ENCODE data around the gene CCDC106.

CCDC106 gene

DNA sequence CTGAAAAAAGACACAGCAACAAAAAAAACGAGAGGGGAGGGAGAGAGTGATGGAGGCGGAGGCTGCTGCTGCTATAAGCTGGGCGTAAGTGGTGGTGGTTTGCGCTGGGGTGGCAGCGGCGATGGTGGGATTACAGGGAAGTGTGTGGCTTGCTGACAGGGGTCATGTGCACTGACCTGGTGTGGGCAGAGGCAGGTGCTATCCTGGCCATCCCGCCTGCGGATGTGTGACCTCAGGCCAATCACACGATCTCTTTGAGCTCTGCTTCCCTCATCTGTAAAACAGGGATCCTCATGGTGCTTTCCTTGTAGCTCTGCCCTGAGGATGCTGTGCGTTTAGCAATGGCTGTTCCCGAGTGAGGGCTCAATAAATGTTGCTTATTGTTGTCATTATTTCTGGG is 10.5 kb upstream of the CCDC106 start:
- DNase-seq, result no peak

DNA sequence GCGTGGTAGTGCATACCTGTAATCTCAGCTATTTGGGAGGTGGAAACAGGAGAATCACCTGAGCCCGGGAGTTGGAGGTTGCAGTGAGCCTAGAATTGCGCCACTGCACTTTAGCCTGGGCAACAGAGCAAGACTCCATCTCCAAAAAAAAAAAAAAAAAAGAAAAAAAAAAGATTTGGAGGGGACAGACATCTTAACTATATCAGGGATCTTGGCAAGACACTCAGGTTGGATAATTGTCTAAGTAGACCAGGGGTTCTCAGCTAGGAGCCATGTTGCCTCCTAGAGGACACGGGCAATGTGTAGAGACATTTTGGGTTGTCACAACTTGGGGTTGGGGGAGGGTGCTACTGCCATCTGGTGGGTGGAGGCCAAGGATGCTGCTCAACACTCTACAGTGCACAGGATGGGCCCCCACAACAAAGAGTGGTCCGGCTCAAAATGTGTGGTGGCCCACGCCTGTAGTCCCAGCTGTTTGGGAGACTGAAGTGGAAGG is 9.1 kb upstream of the CCDC106 start:
- peak; percentile 74 for DNase-seq

DNA sequence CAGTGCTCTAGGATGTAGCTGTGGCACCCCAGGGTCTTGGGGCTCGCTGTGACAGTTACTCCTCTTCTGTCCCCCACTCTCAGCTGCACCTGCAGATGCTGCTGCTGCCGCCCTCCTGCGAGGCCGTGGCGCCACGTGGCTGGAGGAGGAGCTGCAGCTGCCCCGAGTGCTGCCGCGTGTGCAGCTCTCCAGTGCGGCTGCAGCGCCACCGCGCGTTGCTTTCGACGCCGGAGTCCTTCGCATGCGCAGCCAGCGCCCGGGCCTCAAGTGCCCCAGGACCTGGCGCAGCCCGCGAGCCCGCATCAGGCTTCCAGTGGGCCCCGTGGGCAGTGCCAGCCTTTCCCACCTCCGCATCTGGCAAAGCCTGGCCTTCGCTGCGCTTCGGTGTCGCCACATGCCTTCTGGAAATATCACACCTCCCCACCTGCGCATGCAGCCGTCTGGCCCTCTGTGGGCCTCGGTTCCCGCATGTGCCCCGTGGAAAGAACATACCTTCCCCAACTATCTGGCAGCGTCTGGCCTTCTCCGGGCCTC is 7.9 kb upstream of the CCDC106 start:
- DNase-seq, result peak; percentile 82

DNA sequence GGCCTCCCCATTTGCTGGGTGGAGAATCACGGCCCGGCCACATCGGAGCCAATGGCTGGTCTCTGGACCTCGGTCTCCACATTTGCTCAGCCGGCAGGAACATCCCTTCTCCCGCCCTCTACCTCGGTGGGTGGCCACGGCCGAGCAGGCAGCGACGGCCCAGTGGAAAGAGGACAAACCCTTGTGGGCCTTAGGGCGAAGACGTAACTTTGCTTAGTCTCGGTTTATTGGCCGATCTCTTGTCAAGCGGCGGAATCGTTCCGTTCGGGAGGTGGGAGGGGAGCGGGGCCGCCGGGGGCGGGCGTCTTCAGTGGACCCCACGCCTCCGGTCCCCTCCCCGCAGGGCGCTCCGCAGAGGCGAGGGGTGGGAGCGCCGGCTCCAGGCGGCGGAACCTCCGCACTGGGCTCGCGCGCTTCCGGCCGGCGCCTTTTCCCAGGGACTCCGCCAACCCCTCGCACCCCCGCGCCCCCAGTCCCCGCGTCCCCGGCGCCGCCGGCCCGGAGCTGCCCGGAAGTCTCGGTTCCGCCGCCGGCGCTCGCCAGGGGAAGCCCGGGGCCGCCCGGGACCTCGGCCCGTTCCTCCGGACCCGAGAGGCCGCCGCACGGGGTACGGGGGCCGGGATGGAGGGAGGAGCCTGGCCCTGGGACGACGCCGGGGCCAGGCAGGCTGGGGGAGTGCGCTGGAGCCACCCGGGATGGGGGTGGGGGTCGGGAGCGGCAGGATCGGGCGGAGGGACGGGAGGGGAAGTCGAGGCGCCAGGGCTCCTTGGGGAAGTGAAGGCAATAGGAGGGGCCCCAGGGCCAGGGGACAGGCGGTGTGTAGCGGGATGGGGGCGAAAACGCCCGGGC is 7.2 kb upstream of the CCDC106 start, which contains the start of gene ZNF580:
TSS of gene ZNF580 (plus strand) at position 426 of the 849 bp plus-strand sequence. CDS start 1,507 bp downstream, outside the sequence.
- peak; percentile 67 for DNase-seq

DNA sequence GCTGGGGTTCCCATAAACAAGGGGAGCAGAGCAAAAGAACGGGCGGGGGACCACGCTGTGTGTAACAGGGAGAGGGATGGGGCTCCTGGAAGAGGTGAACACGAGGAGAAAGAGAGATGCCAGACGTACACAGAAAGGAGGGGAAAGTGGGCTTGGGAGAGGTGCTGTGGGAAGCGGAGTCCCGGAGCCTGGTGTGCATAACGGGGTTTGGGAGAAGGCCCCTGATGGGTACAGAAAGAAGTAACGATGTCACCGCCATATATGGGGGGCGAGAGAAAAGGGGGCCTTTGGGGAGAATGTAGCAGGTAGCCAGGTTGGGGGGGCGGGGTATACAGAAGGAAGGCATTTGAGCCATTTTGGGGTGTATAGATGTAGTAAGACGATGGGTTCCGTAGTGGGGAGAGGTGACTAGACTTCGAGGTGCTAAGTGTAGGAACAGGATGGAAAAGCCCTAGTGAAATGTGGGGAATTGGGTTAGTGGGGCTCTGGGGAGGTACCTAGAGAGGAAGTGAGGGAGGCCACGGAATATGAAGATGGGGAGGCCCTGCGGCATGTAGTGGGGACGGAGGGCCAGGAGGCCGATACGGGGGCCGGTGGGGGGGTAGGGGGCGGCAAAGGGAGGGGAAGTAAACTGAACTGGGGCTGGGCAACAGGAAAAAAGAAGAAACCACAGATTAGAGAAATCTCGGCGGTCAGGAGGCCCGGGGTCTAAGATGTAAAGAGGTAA is 6.4 kb upstream of the CCDC106 start:
- no peak for DNase-seq

DNA sequence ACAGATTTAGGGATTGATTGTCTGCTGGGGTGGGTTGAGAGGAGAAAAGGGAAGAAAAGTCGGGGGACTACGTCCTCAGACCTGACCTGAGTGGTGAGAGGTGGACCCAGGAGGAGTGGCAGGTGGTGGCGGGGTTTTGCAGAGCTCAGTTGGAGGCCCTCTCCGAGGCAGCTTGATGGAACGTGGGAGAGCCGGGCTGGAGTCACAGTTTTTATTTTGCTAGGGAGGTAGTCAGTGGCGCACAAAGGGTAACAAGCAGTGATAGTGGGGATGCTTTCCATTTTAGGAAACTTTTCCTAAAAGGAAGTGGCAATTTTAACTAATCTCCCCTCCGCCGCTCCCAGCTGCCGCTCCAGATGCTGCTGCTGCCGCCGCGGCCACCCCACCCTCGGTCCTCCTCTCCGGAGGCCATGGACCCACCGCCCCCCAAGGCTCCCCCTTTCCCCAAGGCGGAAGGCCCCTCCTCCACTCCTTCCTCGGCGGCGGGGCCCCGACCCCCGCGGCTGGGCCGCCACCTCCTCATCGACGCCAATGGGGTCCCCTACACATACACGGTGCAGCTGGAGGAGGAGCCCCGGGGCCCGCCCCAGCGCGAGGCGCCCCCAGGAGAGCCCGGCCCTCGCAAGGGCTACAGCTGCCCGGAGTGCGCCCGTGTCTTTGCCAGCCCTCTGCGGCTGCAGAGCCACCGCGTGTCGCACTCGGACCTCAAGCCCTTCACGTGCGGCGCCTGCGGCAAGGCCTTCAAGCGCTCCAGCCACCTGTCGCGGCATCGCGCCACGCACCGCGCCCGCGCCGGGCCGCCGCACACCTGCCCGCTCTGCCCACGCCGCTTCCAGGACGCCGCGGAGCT is 5.6 kb upstream of the CCDC106 start:
- DNase-seq, result peak; percentile 38

DNA sequence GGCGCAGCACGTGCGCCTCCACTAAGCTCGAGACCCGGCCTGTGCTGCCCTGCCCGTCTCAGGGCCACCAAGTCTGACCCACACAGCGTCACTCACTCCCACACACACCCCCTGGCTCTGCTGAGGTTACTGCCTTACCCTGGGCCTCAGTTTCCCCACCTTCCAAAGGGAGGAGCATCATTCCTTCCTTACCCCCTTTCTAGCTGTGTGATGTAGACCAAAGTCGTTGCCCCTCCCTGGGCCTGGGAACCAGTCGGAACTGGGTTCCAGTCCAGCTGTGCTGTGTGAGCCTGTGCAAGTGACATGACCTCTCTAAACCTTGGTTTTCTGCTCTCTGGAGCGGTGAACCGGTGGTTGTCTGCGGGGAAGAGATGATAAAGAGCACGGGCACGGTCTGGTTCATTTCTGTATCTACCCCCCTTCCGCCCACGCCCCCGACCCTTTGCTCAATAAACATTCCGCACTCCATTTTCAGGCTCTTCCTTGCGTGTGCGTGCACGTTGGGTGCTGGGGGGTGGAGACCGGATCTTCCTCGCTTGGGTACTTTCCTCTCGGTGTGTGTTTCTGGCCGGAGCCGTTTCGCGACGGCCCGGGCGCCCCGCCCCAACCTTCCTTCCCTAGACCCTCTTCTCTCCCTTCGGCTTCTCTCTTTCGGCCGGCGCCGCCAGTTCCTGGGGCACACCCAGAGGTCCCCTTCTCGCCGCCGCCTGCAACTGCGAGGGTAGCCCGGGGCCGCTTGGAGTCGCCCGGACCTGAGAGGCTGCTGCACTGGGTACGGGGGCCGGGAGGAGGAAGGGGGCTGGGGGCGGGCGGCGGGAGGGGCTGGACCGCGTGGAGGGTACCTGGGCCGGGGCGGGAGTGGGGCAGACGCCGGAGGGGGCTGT is 4.8 kb upstream of the CCDC106 start, which contains the start of gene ZNF581:
TSS of gene ZNF581 (plus strand) at position 647 of the 884 bp plus-strand sequence. CDS start 923 bp downstream, outside the sequence.
- peak; percentile 87 for DNase-seq

DNA sequence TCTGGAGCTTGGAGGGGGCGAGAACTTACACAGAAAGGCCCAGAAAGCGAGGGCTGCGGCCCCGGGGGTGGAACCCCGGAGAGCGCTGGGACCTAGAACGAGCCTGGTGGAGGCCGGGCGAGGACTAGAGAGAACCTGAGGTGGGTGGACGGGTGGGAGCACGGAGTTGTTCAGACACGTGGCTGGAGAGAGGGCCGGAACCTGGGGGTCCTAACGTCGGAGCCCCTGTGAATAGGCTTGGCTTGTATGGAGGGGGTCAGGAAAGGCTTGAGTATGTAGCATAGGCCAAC is 4.2 kb upstream of the CCDC106 start:
- DNase-seq, result no peak

DNA sequence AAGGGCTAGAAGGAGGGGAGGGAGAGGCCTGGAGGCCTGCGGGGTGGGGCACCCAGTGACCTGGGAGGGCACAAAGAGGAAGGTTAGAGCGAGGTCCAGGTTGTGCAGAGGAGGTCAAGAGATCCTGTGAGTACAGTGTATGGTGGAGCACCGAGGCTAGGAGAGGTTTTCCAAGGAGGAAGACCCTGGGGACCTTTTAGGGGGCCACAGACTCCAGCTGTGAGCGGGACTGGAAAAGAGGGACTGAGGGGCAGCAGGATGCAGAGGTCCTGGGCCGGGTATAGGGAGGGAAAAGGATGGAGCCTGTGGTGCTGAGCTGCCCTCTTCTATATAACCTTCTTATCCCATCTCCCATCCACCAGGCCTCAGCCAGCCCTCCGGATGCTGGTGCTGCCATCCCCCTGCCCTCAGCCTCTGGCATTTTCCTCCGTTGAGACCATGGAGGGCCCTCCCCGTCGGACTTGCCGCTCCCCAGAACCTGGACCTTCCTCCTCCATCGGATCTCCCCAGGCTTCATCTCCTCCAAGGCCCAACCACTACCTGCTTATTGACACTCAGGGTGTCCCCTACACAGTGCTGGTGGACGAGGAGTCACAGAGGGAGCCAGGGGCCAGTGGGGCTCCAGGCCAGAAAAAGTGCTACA is 3.7 kb upstream of the CCDC106 start:
- no peak for DNase-seq

DNA sequence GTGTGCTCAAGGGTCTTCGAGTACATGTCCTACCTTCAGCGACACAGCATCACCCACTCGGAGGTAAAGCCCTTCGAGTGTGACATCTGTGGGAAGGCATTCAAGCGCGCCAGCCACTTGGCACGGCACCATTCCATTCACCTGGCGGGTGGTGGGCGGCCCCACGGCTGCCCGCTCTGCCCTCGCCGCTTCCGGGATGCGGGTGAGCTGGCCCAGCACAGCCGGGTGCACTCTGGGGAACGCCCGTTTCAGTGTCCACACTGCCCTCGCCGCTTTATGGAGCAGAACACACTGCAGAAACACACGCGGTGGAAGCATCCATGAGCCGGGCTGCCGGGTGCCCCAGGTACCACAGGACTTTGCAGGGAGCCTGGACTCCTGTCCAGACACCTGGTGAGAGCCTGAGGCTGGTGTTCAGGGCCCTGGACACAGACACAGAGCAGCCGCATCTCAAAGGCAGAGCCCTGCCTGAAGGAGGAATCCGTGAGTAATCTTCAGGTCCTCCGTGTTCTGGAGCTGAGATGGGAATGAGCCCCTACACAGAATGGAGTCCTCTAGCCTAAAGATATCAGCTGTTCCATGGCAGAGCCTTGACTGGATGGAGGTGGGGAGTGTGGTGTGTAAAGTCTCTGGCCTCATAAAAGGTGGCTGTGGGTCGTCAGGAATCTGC is 3.0 kb upstream of the CCDC106 start:
- no peak for DNase-seq

DNA sequence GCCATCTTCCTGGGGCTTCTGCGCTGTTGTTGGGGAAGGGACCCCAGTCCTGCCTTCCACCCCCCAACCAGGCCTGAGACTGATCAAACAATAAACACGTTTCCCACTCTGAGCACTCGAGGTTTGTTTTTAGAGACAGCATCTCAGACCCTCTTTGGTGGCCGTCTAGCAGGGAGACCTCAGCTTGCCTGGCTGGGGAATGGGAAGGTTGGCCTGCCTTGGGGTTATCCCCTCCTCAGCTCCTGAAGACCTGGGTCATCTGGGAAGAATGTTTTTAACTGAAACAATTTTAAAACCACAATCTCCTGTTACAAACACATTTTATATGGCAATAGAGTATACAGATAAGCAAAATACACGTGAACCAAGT is 2.5 kb upstream of the CCDC106 start:
- no peak for DNase-seq

DNA sequence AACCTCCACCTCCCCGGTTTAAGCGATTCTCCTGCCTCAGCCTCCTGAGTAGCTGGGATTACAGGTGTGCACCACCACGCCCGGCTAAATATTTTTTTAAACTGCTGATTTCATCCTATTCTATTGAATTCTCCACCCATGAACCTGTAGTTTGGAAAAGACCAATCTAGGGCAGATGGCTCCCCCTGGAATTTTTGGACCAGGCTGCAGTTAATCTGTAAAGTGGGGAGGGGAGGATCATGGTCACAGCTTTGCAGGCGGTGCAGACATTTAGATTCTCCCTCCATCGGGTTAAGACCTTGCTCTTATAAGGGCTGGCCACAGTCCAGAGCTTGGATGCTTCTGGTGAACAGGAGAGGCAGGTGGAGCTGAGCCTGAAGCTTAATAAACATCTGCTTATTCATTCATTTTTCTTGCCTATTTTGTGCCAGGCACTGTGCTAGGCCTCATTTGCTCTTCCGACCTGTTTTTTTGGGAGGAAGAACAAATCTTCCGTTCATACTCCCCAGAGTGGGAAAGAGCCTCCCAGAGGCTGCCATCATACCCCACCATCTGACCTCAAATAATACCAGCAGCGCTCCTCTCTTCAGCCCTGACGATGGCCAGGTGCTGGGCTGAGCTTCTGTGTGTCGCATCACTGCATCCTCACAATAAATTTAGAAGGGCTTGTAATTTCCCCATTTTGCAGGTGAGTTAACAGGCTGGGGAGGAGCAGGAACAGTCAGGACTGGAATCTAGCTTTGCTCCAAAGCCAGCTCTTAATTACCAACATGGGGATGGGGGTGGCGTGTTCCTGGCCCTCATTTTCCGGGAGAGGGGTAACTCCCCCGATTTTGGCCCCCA is 902 bp upstream of the CCDC106 start:
- DNase-seq, result no peak

DNA sequence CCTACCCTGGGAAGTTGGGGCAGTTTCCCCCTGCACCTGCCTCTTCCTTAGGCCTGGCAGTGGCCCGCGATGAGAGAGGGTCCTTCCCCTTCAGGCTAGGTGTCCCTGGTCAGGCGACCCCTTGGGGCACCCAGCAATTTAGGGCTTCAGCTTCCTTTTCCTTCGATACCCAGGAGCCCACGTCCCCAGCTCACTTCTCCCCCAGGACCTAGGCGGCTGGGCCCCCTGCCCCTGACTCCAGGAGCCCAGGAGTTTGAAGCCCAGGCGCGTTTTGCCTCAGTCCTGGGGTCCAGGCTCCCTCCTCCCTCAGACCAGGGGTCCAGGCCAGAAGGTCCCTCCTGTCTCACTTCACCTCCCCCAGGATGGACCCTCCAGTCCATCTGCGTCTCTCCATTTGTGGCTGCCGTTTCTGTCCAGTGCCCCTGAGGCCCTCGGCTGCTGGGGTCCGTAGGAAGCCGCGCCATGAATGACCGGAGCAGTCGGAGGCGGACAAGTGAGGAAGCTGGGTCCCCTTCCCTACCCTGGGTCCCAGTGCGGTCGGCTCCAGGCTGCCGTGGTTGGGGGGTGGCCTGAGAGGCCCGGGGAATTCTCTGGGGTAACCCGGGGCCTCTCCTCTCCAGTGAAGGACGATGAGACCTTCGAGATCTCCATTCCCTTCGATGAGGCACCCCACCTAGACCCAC is 714 bp downstream of the CCDC106 start:
- DNase-seq, result no peak

DNA sequence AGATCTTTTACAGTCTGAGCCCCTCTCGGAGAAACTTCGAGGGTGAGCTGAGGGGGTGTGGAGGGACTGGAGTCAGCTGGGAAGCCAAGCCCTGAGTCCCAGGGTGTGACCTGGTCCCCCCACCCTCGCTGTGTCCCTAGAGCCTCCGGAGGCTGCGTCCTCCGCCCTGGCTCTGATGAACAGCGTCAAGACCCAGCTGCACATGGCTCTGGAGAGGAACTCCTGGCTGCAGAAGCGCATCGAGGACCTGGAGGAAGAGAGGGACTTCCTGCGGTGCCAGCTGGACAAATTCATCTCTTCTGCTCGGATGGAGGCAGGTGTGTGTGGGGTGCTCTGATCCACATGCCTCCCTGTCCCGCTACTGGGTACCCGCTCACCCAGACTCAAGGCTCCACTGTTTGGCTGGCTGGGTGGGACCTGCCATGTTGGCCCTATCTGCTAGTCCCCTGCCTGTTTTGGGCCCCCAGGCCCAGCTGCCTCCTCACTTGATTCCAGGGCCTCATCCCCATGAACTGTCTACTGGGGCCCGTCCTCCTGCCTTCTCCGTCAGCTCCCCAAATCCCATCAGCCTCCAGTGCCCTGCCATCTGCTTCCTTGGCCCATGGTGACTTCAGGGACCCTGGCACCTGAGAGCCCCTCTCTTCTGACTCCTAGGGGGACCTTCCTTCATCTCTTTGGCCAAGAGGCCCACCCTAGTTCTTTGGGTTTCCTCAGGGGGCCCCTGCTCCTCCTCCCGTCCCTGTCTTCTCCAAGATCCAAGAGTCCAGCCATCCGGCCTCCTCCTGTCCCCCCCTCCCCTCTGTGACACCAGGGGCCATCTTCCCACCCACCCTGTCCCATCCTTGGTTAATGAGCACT is 1.5 kb downstream of the CCDC106 start:
- DNase-seq, result no peak

DNA sequence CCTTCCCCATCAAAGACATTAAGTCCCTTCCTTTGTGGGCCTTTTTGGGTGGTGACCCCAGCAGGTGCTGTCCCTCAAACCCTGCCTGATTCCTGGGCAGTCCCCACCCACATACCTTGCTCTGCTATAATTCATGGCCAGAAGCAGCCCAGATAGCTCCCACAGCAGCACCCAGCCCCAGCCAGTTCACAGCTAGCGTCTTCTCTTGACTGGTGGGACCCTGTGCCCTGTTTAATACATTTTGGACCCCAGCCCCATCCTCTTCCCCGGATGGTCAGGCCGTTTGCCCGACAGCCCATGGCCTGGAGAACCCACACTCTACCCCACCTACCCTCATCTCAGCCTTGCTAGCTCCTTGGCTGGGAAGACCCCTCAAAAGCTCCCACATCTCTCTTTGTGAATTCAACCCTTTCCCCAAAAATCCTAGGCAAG is 2.1 kb downstream of the CCDC106 start:
- no peak for DNase-seq

DNA sequence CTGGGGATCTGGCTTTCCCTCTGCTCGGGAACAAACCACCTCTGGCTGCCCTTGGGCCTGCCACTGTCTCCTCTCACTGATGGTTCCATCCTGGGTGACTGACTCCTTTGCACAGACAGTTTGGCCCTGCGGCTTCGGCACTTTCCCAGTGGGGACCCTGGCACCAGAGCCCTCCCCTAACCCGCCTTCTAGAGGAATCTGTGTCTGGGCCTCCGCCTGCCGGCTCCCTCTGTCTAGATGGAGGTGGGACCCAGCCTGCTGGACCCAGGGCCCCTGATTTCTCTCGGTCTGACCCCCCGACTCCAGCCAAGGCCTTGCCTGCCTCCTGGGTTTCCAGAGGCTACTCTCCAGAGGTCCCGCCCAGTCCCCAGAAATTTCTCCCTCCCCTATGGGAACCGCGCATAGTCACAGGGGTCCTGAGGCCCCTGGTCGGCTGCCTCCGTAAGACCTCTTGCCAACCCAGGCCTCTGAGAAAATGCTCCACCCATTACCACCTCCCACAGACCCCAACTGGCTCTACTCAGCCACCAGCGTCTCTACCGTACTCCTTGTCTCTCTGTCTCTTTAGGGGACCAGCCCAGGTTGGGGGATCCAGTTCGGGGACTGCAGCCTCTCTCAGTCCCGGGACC is 2.7 kb downstream of the CCDC106 start:
- DNase-seq, result no peak

DNA sequence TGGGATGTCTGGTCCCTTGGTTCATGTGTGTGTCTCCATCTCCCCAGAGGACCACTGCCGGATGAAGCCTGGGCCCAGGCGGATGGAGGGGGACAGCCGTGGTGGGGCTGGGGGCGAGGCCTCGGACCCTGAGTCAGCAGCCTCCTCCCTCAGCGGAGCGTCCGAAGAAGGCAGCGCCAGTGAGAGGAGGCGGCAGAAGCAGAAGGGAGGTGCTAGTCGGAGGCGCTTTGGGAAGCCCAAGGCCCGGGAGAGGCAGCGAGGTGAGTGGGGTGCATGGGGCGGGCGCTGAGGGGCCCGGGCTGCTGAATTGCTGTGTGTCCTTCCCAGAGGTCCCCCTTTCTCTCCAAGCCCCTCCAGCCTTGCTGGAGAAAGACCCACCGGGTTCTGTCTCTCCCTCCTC is 3.2 kb downstream of the CCDC106 start:
- DNase-seq, result no peak
